OCI-LY1 (cell line): Measurements from ENCODE around the gene HDGFL3.

Source experiments
- H2AFZ ChIP-seq: fragments of 200-600 bp; sonication (generic), shearing (Covaris generic); 2 replicates; pipeline ENCODE4 v1.6.0; 2014; ENCODE audit warnings: antibody characterized with exemption, mild to moderate bottlenecking, low read length
- H3F3A ChIP-seq: fragments of 200-600 bp; sonication (generic), shearing (Covaris generic); 2 replicates; pipeline ENCODE4 v1.6.0; 2014; ENCODE audit warnings: mild to moderate bottlenecking, antibody characterized with exemption, low read length, moderate library complexity; ENCODE audit not compliant: insufficient read depth
- H3K27ac ChIP-seq: fragments of 200-600 bp; sonication (generic); 2 replicates; pipeline ENCODE4 v1.5.1; 2014; ENCODE audit warnings: low read length, mixed run types, mild to moderate bottlenecking, low read depth; ENCODE audit not compliant: poor library complexity, severe bottlenecking
- H3K27me3 ChIP-seq: fragments of 200-600 bp; sonication (generic); 2 replicates; pipeline ENCODE4 v1.6.0; 2014; ENCODE audit warnings: antibody characterized with exemption, mild to moderate bottlenecking, low read length, moderate library complexity; ENCODE audit not compliant: insufficient read depth
- H3K36me3 ChIP-seq: fragments of 200-600 bp; sonication (generic); 2 replicates; pipeline ENCODE4 v1.6.1; 2014; ENCODE audit warnings: mild to moderate bottlenecking, antibody characterized with exemption, low read length, moderate library complexity, mixed read lengths; ENCODE audit not compliant: insufficient read depth
- H3K4me1 ChIP-seq: fragments of 200-600 bp; sonication (generic); 2 replicates; pipeline ENCODE4 v1.5.1; 2014; ENCODE audit warnings: mild to moderate bottlenecking, low read length, moderate library complexity; ENCODE audit not compliant: insufficient read depth, severe bottlenecking
- H3K4me2 ChIP-seq: fragments of 200-600 bp; sonication (generic), shearing (Covaris generic); 2 replicates; pipeline ENCODE4 v1.6.1; 2014; ENCODE audit warnings: low read length
- H3K4me3 ChIP-seq: fragments of 200-600 bp; sonication (generic); 2 replicates; pipeline ENCODE4 v1.5.1; 2014; ENCODE audit warnings: low read length, low read depth, mild to moderate bottlenecking, mixed read lengths; ENCODE audit not compliant: poor library complexity, severe bottlenecking
- H3K79me2 ChIP-seq: fragments of 200-600 bp; shearing (Covaris generic); 2 replicates; pipeline ENCODE4 v1.6.1; 2016; ENCODE audit warnings: mixed run types, low read length, mixed read lengths; ENCODE audit not compliant: insufficient read depth
- H3K9ac ChIP-seq: fragments of 200-600 bp; sonication (generic), shearing (Covaris generic); 2 replicates; pipeline ENCODE4 v1.6.1; 2014; ENCODE audit warnings: mild to moderate bottlenecking, low read length, mixed read lengths
- H3K9me2 ChIP-seq: fragments of 200-600 bp; sonication (generic), shearing (Covaris generic); 2 replicates; pipeline ENCODE4 v1.6.1; 2014; ENCODE audit warnings: low read depth, mild to moderate bottlenecking, low read length, mixed read lengths
- H3K9me3 ChIP-seq: fragments of 200-600 bp; shearing (Covaris generic); 2 replicates; pipeline ENCODE4 v1.6.1; 2014; ENCODE audit warnings: low read length, mixed read lengths
- H4K20me1 ChIP-seq: fragments of 200-600 bp; sonication (generic), shearing (Covaris generic); 2 replicates; pipeline ENCODE4 v1.6.0; 2016; ENCODE audit warnings: mild to moderate bottlenecking, low read length; ENCODE audit not compliant: insufficient read depth
- CTCF ChIP-seq: fragments of 200-600 bp; sonication (generic), shearing (Covaris generic); IDR thresholded peaks from 2 replicates; pipeline ENCODE4 v1.5.1; 2017; ENCODE audit warnings: mild to moderate bottlenecking, antibody characterized with exemption, low read length, moderate library complexity, mixed read lengths
- EZH2 ChIP-seq: fragments of 200-600 bp; sonication (generic), shearing (Covaris generic); IDR thresholded peaks from 2 replicates; pipeline ENCODE4 v1.8.0; 2017; ENCODE audit warnings: borderline replicate concordance, mixed run types, mild to moderate bottlenecking, antibody characterized with exemption, low read length, moderate library complexity, mixed read lengths

Gene HDGFL3

GRCh38 chr15:83207009-83207659 is 489 bp downstream of the HDGFL3 start:
- Histone ChIP-seq H3K27ac (no peak overlapping the region), H3K4me1 (no peaks in the 10 kb centered on the region), H3K9me3 (no peaks in the 10 kb centered on the region), H3K4me2 (no peak overlapping the region), H3F3A (no peaks in the 10 kb centered on the region), H3K9ac (no peak overlapping the region), H3K4me3 (peak overlapping the region; percentile 22), H3K27me3 (no peaks in the 10 kb centered on the region), H3K36me3 (no peaks in the 10 kb centered on the region), H2AFZ (no peak overlapping the region), H4K20me1 (no peaks in the 10 kb centered on the region), H3K79me2 (no peaks in the 10 kb centered on the region), H3K9me2 (no peaks in the 10 kb centered on the region)
- TF ChIP-seq EZH2 (no peak), CTCF (no peak)

GRCh38 chr15:83206526-83207008 is 1.1 kb downstream of the HDGFL3 start:
- H3K79me2 ChIP-seq, result no peaks in the 10 kb centered on the region
- H3K36me3 ChIP-seq, result no peaks in the 10 kb centered on the region
- H3F3A ChIP-seq, result no peaks in the 10 kb centered on the region
- no peak overlapping the region for H3K4me2 ChIP-seq
- no peaks in the 10 kb centered on the region for H3K27me3 ChIP-seq
- H3K9me3 ChIP-seq, result no peaks in the 10 kb centered on the region
- H3K9me2 ChIP-seq, result no peaks in the 10 kb centered on the region
- no peak overlapping the region for H2AFZ ChIP-seq
- H4K20me1 ChIP-seq, result no peaks in the 10 kb centered on the region
- TF ChIP-seq EZH2 (no peak), CTCF (no peak)
- no peaks in the 10 kb centered on the region for H3K4me1 ChIP-seq
- H3K9ac ChIP-seq, result no peak overlapping the region
- H3K27ac ChIP-seq, result no peak overlapping the region
- no peak overlapping the region for H3K4me3 ChIP-seq

DNA sequence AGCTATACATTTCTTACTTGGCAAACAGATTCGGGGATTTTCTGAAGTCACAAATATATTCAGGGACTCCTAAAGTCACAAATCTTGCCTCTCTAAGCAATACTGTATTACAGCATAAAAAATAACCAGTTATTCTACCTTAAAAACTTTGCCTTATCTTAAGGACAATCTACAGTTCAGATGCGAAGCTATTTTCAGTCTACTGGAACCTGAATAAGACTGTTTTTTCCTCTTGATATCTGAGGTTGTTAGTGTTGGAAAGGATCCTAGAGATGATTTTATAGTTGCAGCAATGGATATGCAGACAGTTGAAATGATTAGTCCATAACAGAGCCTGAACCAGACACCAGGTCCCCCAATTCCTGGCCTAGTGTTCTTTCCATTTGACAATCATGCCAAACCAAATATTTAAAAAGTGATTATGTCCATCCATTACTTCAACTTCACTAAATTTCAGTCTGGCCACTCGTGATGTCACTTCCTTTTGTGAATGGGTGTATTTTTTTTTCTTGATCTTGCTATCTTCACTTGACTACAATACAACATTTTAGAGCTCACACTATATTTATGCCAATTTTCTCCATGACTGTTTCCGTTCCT is 1.8 kb downstream of the HDGFL3 start:
- no peaks in the 10 kb centered on the region for H3K9me3 ChIP-seq
- H3K9ac ChIP-seq, result no peak overlapping the region
- no peak overlapping the region for H3K27ac ChIP-seq
- no peaks in the 10 kb centered on the region for H3K79me2 ChIP-seq
- H3K4me1 ChIP-seq, result no peaks in the 10 kb centered on the region
- H2AFZ ChIP-seq, result no peak overlapping the region
- H3K9me2 ChIP-seq, result no peaks in the 10 kb centered on the region
- no peaks in the 10 kb centered on the region for H3K27me3 ChIP-seq
- H4K20me1 ChIP-seq, result no peaks in the 10 kb centered on the region
- no peak overlapping the region for H3K4me3 ChIP-seq
- no peaks in the 10 kb centered on the region for H3F3A ChIP-seq
- TF ChIP-seq EZH2, result no peak
- no peak for TF ChIP-seq CTCF
- no peak overlapping the region for H3K4me2 ChIP-seq
- no peaks in the 10 kb centered on the region for H3K36me3 ChIP-seq
